IMR-90 (cell line): ENCODE data around the gene TCP11. TPM values are rescaled to one million over a fixed set of nuclear protein-coding genes. Genes with fewer than 3 reads are reported as not detected.

Experiments
- microRNA-seq, 2 experiments: library from miRNA; stranded (forward) in 1 of 2; unstranded in 1 of 2; fragments of 10-50 nt in 1 of 2; fragments of <30 nt in 1 of 2; gene quantifications in 1 of 2; microRNA quantifications in 1 of 2; one replicate each; pipeline versions ENCODE3 to v1.1.0; 2013 to 2020; ENCODE audit not compliant: insufficient read depth in 1 of 2, insufficient read length in 1 of 2, unreplicated experiment in 1 of 2
- polyA plus RNA-seq, 3 experiments: library from polyadenylated mRNA; depleted of rRNA; stranded (reverse); fragments of >200 nt; gene quantifications; 2 replicates each; pipeline ENCODE4 v1.2.3, GENCODE V29; 2012; ENCODE audit warnings: low replicate concordance in 1 of 3
- small RNA-seq, 5 experiments: library from RNA; depleted of rRNA; stranded (forward); fragments of <200 nt; gene quantifications; one replicate each; pipeline ENCODE3, GENCODE V24; 2012
- total RNA-seq: library from RNA; depleted of rRNA; stranded (reverse); fragments of >200 nt; gene quantifications from 2 replicates; pipeline ENCODE4 v1.2.3, GENCODE V29; 2012; rRNA removed

Gene TCP11
- total and polyA plus RNA-seq, 2 of the 4 experiments (the other 2 are of a cell fraction): 0.34 to 0.36 TPM

Small RNA genes within 50 kb of the gene (microRNA-seq; reads per million reads assigned to microRNA genes)
- not detected for gene AL138721.1 (ENCODE audit: insufficient read depth, insufficient read length)

Small RNA genes within 50 kb of the gene (small RNA-seq; reads per million reads assigned to genes)
- gene AL138721.1: 0 to 1.0 (median 0) reads per million in 5 experiments

Other genes starting within 250 kb of the TCP11 start
- 19.9 and 21.1 TPM in 2 replicates for gene SCUBE3, start 72.6 kb upstream of the TCP11 start, total RNA-seq
- 41.5 and 45.5 TPM in 2 replicates for gene SCUBE3, start 72.6 kb upstream of the TCP11 start, polyA plus RNA-seq (2012; rRNA removed)
- 15.3 and 19.9 TPM in 2 replicates for gene ZNF76, start 118.4 kb upstream of the TCP11 start, total RNA-seq
- 21.1 and 22.5 TPM in 2 replicates for gene ZNF76, start 118.4 kb upstream of the TCP11 start, polyA plus RNA-seq (2012; rRNA removed)
- gene DEF6, start 156.5 kb upstream of the TCP11 start, total RNA-seq: 1.9 and 2.5 TPM in 2 replicates
- 4.1 and 4.2 TPM in 2 replicates for gene DEF6, start 156.5 kb upstream of the TCP11 start, polyA plus RNA-seq (2012; rRNA removed)
- gene PPARD, start 201.2 kb upstream of the TCP11 start, total RNA-seq: 10.0 and 10.4 TPM in 2 replicates
- gene PPARD, start 201.2 kb upstream of the TCP11 start, polyA plus RNA-seq (2012; rRNA removed): 69.0 and 78.3 TPM in 2 replicates